HepG2 (cell line): Measurements from ENCODE around the gene FBXO28. TPM values are rescaled to one million over a fixed set of nuclear protein-coding genes. Genes with fewer than 3 reads are reported as not detected.

ENCODE experiments used
- ARNT2 ChIP-seq: sonication (generic); formaldehyde crosslinking; IDR thresholded peaks from 2 replicates; pipeline ENCODE4 v1.8.0; 2022; ENCODE audit warnings: mild to moderate bottlenecking, low read depth, missing genetic modification reagents, moderate library complexity
- ATRX ChIP-seq: sonication (generic); formaldehyde crosslinking; IDR thresholded peaks from 2 replicates; pipeline ENCODE4 v1.4.0; 2020; ENCODE audit warnings: missing genetic modification reagents, borderline replicate concordance
- CREM ChIP-seq, 2 experiments: sonication (generic) in 1 of 2; formaldehyde crosslinking in 1 of 2; IDR thresholded peaks; 2 replicates each; pipeline versions ENCODE4 v1.4.0 to v1.6.1; 2016 to 2020; ENCODE audit warnings: antibody characterized with exemption in 1 of 2, mild to moderate bottlenecking in 1 of 2, missing genetic modification reagents in 1 of 2
- CTCF ChIP-seq: sonication (generic); formaldehyde crosslinking; IDR thresholded peaks from 2 replicates; pipeline ENCODE4 v1.5.0; 2020; ENCODE audit warnings: mild to moderate bottlenecking, missing genetic modification reagents, moderate library complexity
- DNMT1 ChIP-seq: sonication (generic); formaldehyde crosslinking; IDR thresholded peaks from 2 replicates; pipeline ENCODE4 v1.5.1; 2020; ENCODE audit warnings: mild to moderate bottlenecking, missing genetic modification reagents
- FOSL2 ChIP-seq: sonication (generic); formaldehyde crosslinking; IDR thresholded peaks from 2 replicates; pipeline ENCODE4 v1.4.0; 2020; ENCODE audit warnings: missing genetic modification reagents
- HDAC1 ChIP-seq: sonication (generic); formaldehyde crosslinking; IDR thresholded peaks from 2 replicates; pipeline ENCODE4 v1.5.1; 2020; ENCODE audit warnings: mild to moderate bottlenecking, missing genetic modification reagents
- KLF9 ChIP-seq: IDR thresholded peaks from 2 replicates; pipeline ENCODE4 v1.6.1; 2016; ENCODE audit warnings: low read depth
- PAF1 ChIP-seq: IDR thresholded peaks from 2 replicates; pipeline ENCODE4 v1.6.1; 2016; ENCODE audit warnings: missing genetic modification reagents, missing compliant biosample characterization
- PHF5A ChIP-seq: IDR thresholded peaks from one replicate; pipeline ENCODE4 v1.6.1; 2018; ENCODE audit warnings: low read depth, missing genetic modification reagents; ENCODE audit not compliant: unreplicated experiment
- RBM22 ChIP-seq: fragments of 200-400 bp; formaldehyde crosslinking; optimal IDR thresholded peaks from 2 replicates; pipeline ENCODE3; 2017; ENCODE audit warnings: mild to moderate bottlenecking, low read length, moderate library complexity
- SALL1 ChIP-seq: sonication (generic); formaldehyde crosslinking; IDR thresholded peaks from 2 replicates; pipeline ENCODE4 v1.8.0; 2022; ENCODE audit warnings: mild to moderate bottlenecking, missing genetic modification reagents
- SETDB1 ChIP-seq: sonication (generic); formaldehyde crosslinking; IDR thresholded peaks from 2 replicates; pipeline ENCODE4 v1.5.1; 2020; ENCODE audit warnings: missing genetic modification reagents, mild to moderate bottlenecking, borderline replicate concordance
- SIN3B ChIP-seq: fragments of 150-350 bp; IDR thresholded peaks from 2 replicates; pipeline ENCODE4 v1.6.1; 2014; ENCODE audit warnings: low read length
- TCF12 ChIP-seq, 2 experiments: fragments of 450-650 bp in 1 of 2; sonication (generic) in 1 of 2; formaldehyde crosslinking in 1 of 2; IDR thresholded peaks; 2 replicates each; pipeline versions ENCODE4 v1.6.1 to v1.8.0; 2017 to 2022; ENCODE audit warnings: antibody characterized with exemption in 1 of 2, mild to moderate bottlenecking in 1 of 2, missing genetic modification reagents in 1 of 2, moderate library complexity in 1 of 2
- ZBTB38 ChIP-seq: sonication (generic); formaldehyde crosslinking; IDR thresholded peaks from 2 replicates; pipeline ENCODE4 v1.5.1; 2020; ENCODE audit warnings: mild to moderate bottlenecking, missing genetic modification reagents
- ZBTB43 ChIP-seq: sonication (generic); formaldehyde crosslinking; conservative IDR thresholded peaks from 2 replicates; pipeline ENCODE4 v1.4.0; 2020; ENCODE audit warnings: missing genetic modification reagents
- ZBTB46 ChIP-seq: sonication (generic); formaldehyde crosslinking; IDR thresholded peaks from 2 replicates; pipeline ENCODE4 v1.4.0; 2020; ENCODE audit warnings: mild to moderate bottlenecking, missing genetic modification reagents, borderline replicate concordance
- ZNF496 ChIP-seq: sonication (generic); formaldehyde crosslinking; IDR thresholded peaks from 2 replicates; pipeline ENCODE4 v1.8.1; 2023; ENCODE audit warnings: mild to moderate bottlenecking, moderate library complexity, missing genetic modification reagents; ENCODE audit not compliant: insufficient replicate concordance
- ZNF629 ChIP-seq: sonication (generic); formaldehyde crosslinking; conservative IDR thresholded peaks from 2 replicates; pipeline ENCODE4 v1.5.0; 2020; ENCODE audit warnings: missing genetic modification reagents
- ZNF709 ChIP-seq: sonication (generic); formaldehyde crosslinking; IDR thresholded peaks from 2 replicates; pipeline ENCODE4 v1.5.0; 2020; ENCODE audit warnings: mild to moderate bottlenecking, missing genetic modification reagents
- ZNF749 ChIP-seq: sonication (generic); formaldehyde crosslinking; IDR thresholded peaks from 2 replicates; pipeline ENCODE4 v1.8.0; 2022; ENCODE audit warnings: mild to moderate bottlenecking, missing genetic modification reagents, moderate library complexity, borderline replicate concordance
- ZNF781 ChIP-seq: sonication (generic); formaldehyde crosslinking; IDR thresholded peaks from 2 replicates; pipeline ENCODE4 v1.5.1; 2020; ENCODE audit warnings: borderline replicate concordance, mild to moderate bottlenecking, missing genetic modification reagents; ENCODE audit errors: not compliant biosample characterization
- ZNF83 ChIP-seq: sonication (generic); formaldehyde crosslinking; IDR thresholded peaks from 2 replicates; pipeline ENCODE4 v1.4.0; 2020; ENCODE audit warnings: missing genetic modification reagents, mild to moderate bottlenecking, borderline replicate concordance
- ZNF891 ChIP-seq: sonication (generic); formaldehyde crosslinking; IDR thresholded peaks from 2 replicates; pipeline ENCODE4 v1.5.0; 2020; ENCODE audit warnings: mild to moderate bottlenecking, missing genetic modification reagents
- polyA plus RNA-seq, 8 experiments: library from polyadenylated mRNA; depleted of rRNA in 3 of 8; stranded (reverse) in 7 of 8; unstranded in 1 of 8; fragments of >200 nt; fragmentation: Illumina TruSeq in 4 of 8; extraction: Trizol in 4 of 8; gene quantifications; 2 replicates each; pipeline versions ENCODE4 v1.2.1 to v1.2.3, GENCODE V29; 2011 to 2016; ENCODE audit warnings: low read depth in 4 of 8, missing spikeins in 1 of 8, mixed read lengths in 1 of 8; ENCODE audit not compliant: insufficient read depth in 1 of 8
- total RNA-seq, 5 experiments: library from RNA; depleted of rRNA; stranded (reverse); fragments of >200 nt; fragmentation: Illumina TruSeq; extraction: Trizol; gene quantifications; 2 replicates each; pipeline ENCODE4 v1.2.3, GENCODE V29; 2016; ENCODE audit warnings: low read depth in 1 of 5

The FBXO28 gene
- total and polyA plus RNA-seq, 2 of the 13 experiments (the other 11 are each of a cell fraction or from before 2014, with no cell fraction given): 8.5 to 29.1 TPM

GRCh38 chr1:224113918-224114786 is at the start of gene FBXO28 (continued):
- TF ChIP-seq ZNF709: peak; percentile 57; the same call in 1 of the 2 replicates
- no peak for TF ChIP-seq DNMT1 (CRISPR knock-in tag)
- TF ChIP-seq KLF9 (CRISPR knock-in tag): no peak
- peak; percentile 22 for TF ChIP-seq HDAC1 (CRISPR knock-in tag)
- no peak for TF ChIP-seq PAF1 (CRISPR knock-in tag)
- no peak for TF ChIP-seq ZNF781 (CRISPR knock-in tag)
- TF ChIP-seq ZNF496 (CRISPR knock-in tag): no peak
- no peak for TF ChIP-seq ZNF749 (CRISPR knock-in tag)
- no peak for TF ChIP-seq CTCF (CRISPR knock-in tag)
- peak; percentile 87 for TF ChIP-seq ZNF83
- TF ChIP-seq ZBTB43 (CRISPR knock-in tag): 0 out of 2 replicates have a peak, but pooled peaks have one; percentile 28
- TF ChIP-seq SETDB1 (CRISPR knock-in tag): no peak
- TF ChIP-seq CREM (IDR thresholded peaks at IDR 0.05): peak; percentile 91
- TF ChIP-seq CREM (CRISPR knock-in tag; IDR thresholded peaks at IDR 0.05): no peak; the same call in 1 of the 2 replicates
- TF ChIP-seq FOSL2: peak; percentile 60
- TF ChIP-seq ARNT2 (CRISPR knock-in tag): no peak; the same call in 1 of the 2 replicates
- TF ChIP-seq TCF12 (IDR thresholded peaks at IDR 0.05): no peak
- 0 out of 2 replicates have a peak, but pooled peaks have one; percentile 28 for TF ChIP-seq TCF12 (CRISPR knock-in tag; IDR thresholded peaks at IDR 0.05)
- peak; percentile 39; the same call in 1 of the 2 replicates for TF ChIP-seq ZBTB38
- peak; percentile 76 for TF ChIP-seq ZNF891
- peak; percentile 77 for TF ChIP-seq SALL1 (CRISPR knock-in tag)
- no peak for TF ChIP-seq ATRX
- TF ChIP-seq PHF5A (CRISPR knock-in tag): no peak
- no peak for TF ChIP-seq ZNF629
- no peak for TF ChIP-seq RBM22
- TF ChIP-seq ZBTB46 (CRISPR knock-in tag): peak; percentile 25; the same call in 1 of the 2 replicates
- TF ChIP-seq SIN3B: peak; percentile 79; the same call in 1 of the 2 replicates
